Astrocyte of the hippocampus (primary cell): ENCODE results near the gene NDUFS8.

ENCODE experiments used
- DNase-seq: peaks from one replicate; pipeline ENCODE4 v3.0.0; 2011; ENCODE audit warnings: low read depth, low spot score

NDUFS8 gene

DNA sequence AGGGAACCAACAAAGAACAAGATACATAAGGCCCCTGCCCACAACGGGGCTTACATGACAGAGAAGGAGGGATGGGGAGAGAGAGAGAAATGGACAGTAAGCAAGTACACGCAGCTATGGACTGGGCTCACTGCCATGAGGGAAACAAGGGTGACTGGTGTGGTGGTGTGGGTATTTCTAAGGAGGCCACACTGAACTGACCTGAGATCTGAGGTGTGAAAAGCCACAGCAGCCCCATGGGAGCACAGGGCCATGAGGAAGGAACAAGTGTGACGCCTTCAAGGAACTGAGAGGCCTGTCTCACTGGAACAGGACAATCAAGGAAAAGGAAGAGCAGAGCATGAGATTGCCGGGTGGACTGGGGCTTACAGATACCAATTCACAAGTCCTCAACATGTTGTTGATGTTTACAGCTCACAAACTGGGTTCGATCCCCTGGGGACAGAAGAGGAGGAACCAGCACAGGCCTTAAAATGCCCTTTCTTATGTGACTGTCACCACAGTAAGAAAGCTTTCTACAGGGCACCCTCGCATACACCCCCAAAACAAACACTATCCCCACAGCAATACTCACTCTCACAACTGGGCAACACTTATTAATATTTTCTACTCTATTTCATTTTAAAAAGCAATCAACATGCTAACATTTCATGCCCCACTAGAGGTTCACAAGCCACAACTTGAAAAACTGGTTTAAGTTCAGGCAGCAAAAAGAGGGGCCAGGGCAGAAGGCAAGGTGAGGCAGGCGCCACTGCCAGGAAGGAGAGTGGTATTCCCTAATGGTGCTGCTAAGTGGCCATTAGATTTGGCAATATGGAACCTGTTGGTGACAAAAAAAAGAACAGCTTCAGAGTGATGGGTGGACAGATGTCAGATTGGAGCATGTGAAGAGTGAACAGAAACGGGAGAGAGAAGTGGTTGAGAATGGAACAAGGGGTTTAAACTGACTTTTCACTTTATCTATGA lies 47.4 kb downstream of the NDUFS8 start:
- peak; percentile 26 for DNase-seq

- DNase-seq = no peak
Measured at GRCh38 chr11:68080860-68081259, 50.4 kb downstream of the NDUFS8 start.

DNA sequence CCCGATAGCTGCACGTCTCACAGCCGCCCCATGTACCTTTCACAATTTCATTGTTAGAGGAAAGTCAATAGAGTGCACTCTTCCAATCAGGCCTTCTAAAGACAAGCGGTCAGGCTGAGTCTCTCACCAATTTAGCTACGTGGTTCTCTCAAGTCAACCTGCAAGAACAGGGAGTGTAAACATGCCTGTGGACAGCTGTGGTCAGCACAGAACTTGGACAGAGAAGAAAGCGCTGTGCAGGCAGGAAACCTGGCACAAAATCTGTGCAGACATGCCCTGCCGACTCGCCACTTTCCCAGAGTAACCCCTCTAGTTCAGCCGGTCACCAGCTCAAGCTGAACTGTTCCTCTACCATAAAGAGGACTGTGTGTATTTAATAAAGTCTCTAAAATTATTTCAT lies 51.2 kb downstream of the NDUFS8 start:
- peak; percentile 81 for DNase-seq

- DNase-seq = no peak
Measured at GRCh38 chr11:68082481-68082880, 52.0 kb downstream of the NDUFS8 start.

GRCh38 chr11:68083517-68083916 lies 53.0 kb downstream of the NDUFS8 start:
- no peak for DNase-seq
